Muscle of arm (tissue), 14 donors: ENCODE results near the gene ANP32D. TPM values are rescaled to one million over a fixed set of nuclear protein-coding genes. Genes with fewer than 3 reads are reported as not detected.
"Not testable (repeated sequence)": the region's sequence is repeated elsewhere in the genome, so short reads cannot be mapped to it uniquely, and the experiment has no call there.

Source experiments
- DNase-seq: peaks from one replicate; pipeline ENCODE4 v3.0.0-alpha.2; 2013
- long read RNA-seq, 11 donors: transcript quantifications; one replicate each; lab custom pipeline, GENCODE V29; 2026
- polyA plus RNA-seq, 12 donors: library from polyadenylated mRNA; unstranded; fragments of 120-200 nt; gene quantifications; one replicate each; pipeline ENCODE4 v1.2.1, GENCODE V29; 2013; ENCODE audit not compliant: insufficient read length in 12 of 12

ANP32D gene
- under 1 TPM in 1 of 12 donors, not detected in 11; 0.22 TPM for polyA plus RNA-seq
- long read RNA-seq, donor 1, result 0 reads
- long read RNA-seq, donor 2, result 0 reads
- long read RNA-seq, donor 3, result 0 reads
- long read RNA-seq, donor 4, result 0 reads
- long read RNA-seq, donor 5, result 0 reads
- long read RNA-seq, donor 6, result 0 reads
- long read RNA-seq, donor 7, result 0 reads
- long read RNA-seq, donor 8, result 0 reads
- long read RNA-seq, donor 9, result 0 reads
- long read RNA-seq, donor 10, result 0 reads
- long read RNA-seq, donor 11, result 0 reads

GRCh38 chr12:48472259-48472658, at the start of gene ANP32D:
TSS of gene ANP32D (plus strand) at chr12:48472559. CDS start at chr12:48472665, 106 bp downstream.
- DNase-seq, result no peak

- DNase-seq, result no peak
Observed at GRCh38 chr12:48423171-48423570, 49.2 kb upstream of the ANP32D start.

GRCh38 chr12:48424644-48425043, 47.7 kb upstream of the ANP32D start:
- DNase-seq, result no peak

- not testable (repeated sequence) for DNase-seq
Observed at GRCh38 chr12:48434016-48434415, 38.3 kb upstream of the ANP32D start.

GRCh38 chr12:48441069-48441468, 31.3 kb upstream of the ANP32D start:
- no peak for DNase-seq

GRCh38 chr12:48442179-48442847, 30.0 kb upstream of the ANP32D start:
- DNase-seq, result no peak

GRCh38 chr12:48445538-48445937, 26.8 kb upstream of the ANP32D start:
- DNase-seq, result no peak

GRCh38 chr12:48446161-48446776, 26.1 kb upstream of the ANP32D start:
- DNase-seq, result no peak

- DNase-seq, result no peak
Observed at GRCh38 chr12:48447755-48448154, 24.6 kb upstream of the ANP32D start.

- DNase-seq, result no peak
Observed at GRCh38 chr12:48451372-48451771, 21.0 kb upstream of the ANP32D start.

- not testable (repeated sequence) for DNase-seq
Observed at GRCh38 chr12:48452961-48453360, 19.4 kb upstream of the ANP32D start.

GRCh38 chr12:48454667-48455066, 17.7 kb upstream of the ANP32D start:
- peak; percentile 14 for DNase-seq

- DNase-seq, result no peak
Observed at GRCh38 chr12:48455116-48455515, 17.2 kb upstream of the ANP32D start.

- DNase-seq, result no peak
Observed at GRCh38 chr12:48459259-48459658, 13.1 kb upstream of the ANP32D start.

GRCh38 chr12:48469027-48469426, 3.3 kb upstream of the ANP32D start:
- DNase-seq, result not testable (repeated sequence)

GRCh38 chr12:48473061-48473460, 702 bp downstream of the ANP32D start:
- no peak for DNase-seq

- DNase-seq, result not testable (repeated sequence)
Observed at GRCh38 chr12:48474497-48474896, 2.1 kb downstream of the ANP32D start.

GRCh38 chr12:48482198-48482597, 9.8 kb downstream of the ANP32D start, which contains the start of gene C12orf54:
TSS of gene C12orf54 (plus strand) at chr12:48482498. CDS start at chr12:48483297, 799 bp downstream.
- no peak for DNase-seq

- no peak for DNase-seq
Observed at GRCh38 chr12:48482930-48483329, 10.6 kb downstream of the ANP32D start.

GRCh38 chr12:48486261-48486660, 13.9 kb downstream of the ANP32D start:
- no peak for DNase-seq

GRCh38 chr12:48486679-48487078, 14.3 kb downstream of the ANP32D start:
- no peak for DNase-seq

GRCh38 chr12:48489012-48489411, 16.7 kb downstream of the ANP32D start:
- no peak for DNase-seq

- not testable (repeated sequence) for DNase-seq
Observed at GRCh38 chr12:48489456-48489855, 17.1 kb downstream of the ANP32D start.
